Endothelial cell (in vitro differentiated cells): ENCODE data around the gene KRTAP10-7. TPM values are rescaled to one million over a fixed set of nuclear protein-coding genes. Genes with fewer than 3 reads are reported as not detected.
"Not testable (repeated sequence)": the region's sequence is repeated elsewhere in the genome, so short reads cannot be mapped to it uniquely, and the experiment has no call there.

ENCODE experiments used
- DNase-seq: peaks from one replicate; pipeline ENCODE4 v3.0.0; 2021; ENCODE audit warnings: low spot score
- H3K27ac Mint-ChIP-seq: one replicate; pipeline ENCODE4 v1.8.0; 2021; ENCODE audit warnings: mixed read lengths, inconsistent platforms; ENCODE audit not compliant: unreplicated experiment
- H3K27me3 Mint-ChIP-seq: one replicate; pipeline ENCODE4 v1.8.0; 2021; ENCODE audit warnings: mild to moderate bottlenecking, moderate library complexity, mixed read lengths, inconsistent platforms; ENCODE audit not compliant: unreplicated experiment
- H3K36me3 Mint-ChIP-seq: one replicate; pipeline ENCODE4 v1.8.0; 2021; ENCODE audit warnings: mild to moderate bottlenecking, low read depth, mixed read lengths, inconsistent platforms; ENCODE audit not compliant: unreplicated experiment
- H3K4me1 Mint-ChIP-seq: one replicate; pipeline ENCODE4 v1.8.0; 2021; ENCODE audit warnings: mild to moderate bottlenecking, mixed read lengths, inconsistent platforms; ENCODE audit not compliant: unreplicated experiment
- H3K4me3 Mint-ChIP-seq: one replicate; pipeline ENCODE4 v1.8.0; 2021; ENCODE audit warnings: mild to moderate bottlenecking, mixed read lengths, inconsistent platforms; ENCODE audit not compliant: unreplicated experiment
- H3K9me3 Mint-ChIP-seq: one replicate; pipeline ENCODE4 v1.8.0; 2021; ENCODE audit warnings: mixed read lengths, inconsistent platforms; ENCODE audit not compliant: unreplicated experiment
- CTCF ChIP-seq: fragments of 200-600 bp; sonication (generic); IDR thresholded peaks from one replicate; pipeline ENCODE4 v1.5.0; 2021; ENCODE audit warnings: antibody characterized with exemption; ENCODE audit not compliant: unreplicated experiment
- total RNA-seq: library from RNA; stranded (reverse); fragmentation: NEBNext Ultra II Directional; extraction: Animal tissue kit (Norgen Biotek cat#: 25700); gene quantifications from one replicate; pipeline ENCODE4 v1.2.1, GENCODE V29; 2021; ENCODE audit not compliant: unreplicated experiment

KRTAP10-7 gene
- total RNA-seq, 1 donor from 2014 or later = not detected

- Mint-ChIP-seq H3K4me1 (peaks cover 2% of the 10 kb centered on the region), H3K36me3 (peaks cover 4% of the 10 kb centered on the region), H3K27me3 (peaks cover 6% of the 10 kb centered on the region), H3K27ac (no peak overlapping the region), H3K4me3 (no peak overlapping the region), H3K9me3 (no peaks in the 10 kb centered on the region)
- TF ChIP-seq CTCF = no peak
- no peak for DNase-seq
Measured at GRCh38 chr21:44589586-44590305, 10.7 kb upstream of the KRTAP10-7 start.

DNA sequence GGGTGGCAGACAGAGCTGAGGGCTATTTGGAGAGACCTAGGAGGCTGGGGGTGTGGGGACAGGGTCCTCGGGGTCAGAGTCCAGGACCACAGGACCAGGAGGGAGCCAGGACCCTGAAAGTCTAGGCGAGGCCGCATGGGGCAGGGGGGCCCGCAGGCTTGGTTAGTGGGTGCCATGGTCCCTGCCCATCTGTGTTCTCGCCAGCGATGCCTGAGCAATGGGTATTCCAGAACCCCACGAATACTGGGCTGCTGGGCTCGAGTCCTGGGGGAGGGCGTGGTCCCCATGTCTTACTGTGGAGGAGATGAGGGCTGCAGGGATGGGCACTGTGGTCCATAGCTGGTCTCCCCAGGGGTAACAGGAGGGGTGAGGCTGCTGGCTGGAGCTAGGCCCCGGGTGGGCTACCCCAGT lies 10.1 kb upstream of the KRTAP10-7 start:
- peaks cover 2% of the 10 kb centered on the region for H3K4me1 Mint-ChIP-seq
- DNase-seq = no peak
- no peak overlapping the region for H3K27ac Mint-ChIP-seq
- H3K4me3 Mint-ChIP-seq = no peak overlapping the region
- H3K9me3 Mint-ChIP-seq = no peaks in the 10 kb centered on the region
- no peak for TF ChIP-seq CTCF
- H3K27me3 Mint-ChIP-seq = peaks cover 6% of the 10 kb centered on the region
- H3K36me3 Mint-ChIP-seq = peaks cover 4% of the 10 kb centered on the region

- H3K4me3 Mint-ChIP-seq, H3K9me3 Mint-ChIP-seq, H3K36me3 Mint-ChIP-seq, DNase-seq, H3K4me1 Mint-ChIP-seq, H3K27ac Mint-ChIP-seq, H3K27me3 Mint-ChIP-seq: not testable (repeated sequence)
Measured at GRCh38 chr21:44590897-44591800, 9.2 kb upstream of the KRTAP10-7 start.

DNA sequence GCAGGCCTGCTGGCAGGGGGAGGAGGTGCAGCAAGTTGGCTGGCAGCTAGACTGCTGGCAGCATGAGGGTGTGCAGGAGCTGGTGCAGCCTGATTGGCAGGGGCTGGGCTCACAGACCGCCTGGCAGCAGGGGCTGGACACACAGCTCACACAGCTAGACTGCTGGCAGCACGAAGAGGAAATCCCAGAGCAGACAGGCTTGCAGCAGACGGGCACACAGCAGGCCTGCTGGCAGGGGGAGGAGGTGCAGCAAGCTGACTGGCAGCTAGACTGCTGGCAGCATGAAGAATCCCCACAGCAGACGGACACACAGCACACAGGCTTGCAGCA lies 8.6 kb upstream of the KRTAP10-7 start:
- not testable (repeated sequence) for H3K36me3 Mint-ChIP-seq, H3K4me1 Mint-ChIP-seq, H3K27ac Mint-ChIP-seq, DNase-seq, H3K27me3 Mint-ChIP-seq, H3K4me3 Mint-ChIP-seq, H3K9me3 Mint-ChIP-seq

- Mint-ChIP-seq H3K4me3 (no peak within 1 kb of the TSS), H3K36me3 (no peaks in the 10 kb centered on the region), H3K27ac (no peak within 1 kb of the TSS), H3K4me1 (peaks cover 2% of the 10 kb centered on the region), H3K9me3 (no peaks in the 10 kb centered on the region), H3K27me3 (peaks cover 5% of the 10 kb centered on the region)
- no peak for DNase-seq
- TF ChIP-seq CTCF = no peak
Measured at GRCh38 chr21:44592446-44593311, 7.7 kb upstream of the KRTAP10-7 start, which contains the start of gene KRTAP10-6. KRTAP10-6 (minus strand) TSS chr21:44592505; CDS start chr21:44592484, 21 bp downstream.
